HS-27A (cell line): Measurements from ENCODE around the gene MCCC2.
"Not testable (repeated sequence)": the region's sequence is repeated elsewhere in the genome, so short reads cannot be mapped to it uniquely, and the experiment has no call there.

Experiments used
- DNase-seq: peaks from one replicate; pipeline ENCODE4 v3.0.0-alpha.2; 2012; ENCODE audit warnings: low read depth, missing footprints

The MCCC2 gene

GRCh38 chr5:71662381-71662780, 75.2 kb downstream of the MCCC2 start:
- no peak for DNase-seq

GRCh38 chr5:71663191-71663969, 76.2 kb downstream of the MCCC2 start:
- no peak for DNase-seq

- not testable (repeated sequence) for DNase-seq
Observed at GRCh38 chr5:71664615-71665014, 77.5 kb downstream of the MCCC2 start.

- no peak for DNase-seq
Observed at GRCh38 chr5:71666321-71666720, 79.2 kb downstream of the MCCC2 start.

GRCh38 chr5:71677977-71678376, 90.8 kb downstream of the MCCC2 start:
- DNase-seq, result no peak

- DNase-seq, result no peak
Observed at GRCh38 chr5:71679714-71680113, 92.6 kb downstream of the MCCC2 start.

- DNase-seq, result no peak
Observed at GRCh38 chr5:71680510-71680909, 93.4 kb downstream of the MCCC2 start.

GRCh38 chr5:71681296-71681695, 94.2 kb downstream of the MCCC2 start:
- DNase-seq, result no peak

GRCh38 chr5:71684309-71684708, 97.2 kb downstream of the MCCC2 start:
- DNase-seq, result no peak

GRCh38 chr5:71693828-71694427, 106.8 kb downstream of the MCCC2 start:
- no peak for DNase-seq

- DNase-seq, result no peak
Observed at GRCh38 chr5:71695071-71695470, 107.9 kb downstream of the MCCC2 start.

- no peak for DNase-seq
Observed at GRCh38 chr5:71695595-71695994, 108.5 kb downstream of the MCCC2 start.

- DNase-seq, result no peak
Observed at GRCh38 chr5:71697967-71698366, 110.8 kb downstream of the MCCC2 start.

- no peak for DNase-seq
Observed at GRCh38 chr5:71699233-71699632, 112.1 kb downstream of the MCCC2 start.

- DNase-seq, result no peak
Observed at GRCh38 chr5:71699751-71700150, 112.6 kb downstream of the MCCC2 start.

- DNase-seq, result no peak
Observed at GRCh38 chr5:71700803-71701202, 113.7 kb downstream of the MCCC2 start.

GRCh38 chr5:71701407-71701806, 114.3 kb downstream of the MCCC2 start:
- DNase-seq, result no peak

GRCh38 chr5:71703941-71704340, 116.8 kb downstream of the MCCC2 start:
- no peak for DNase-seq

- DNase-seq, result no peak
Observed at GRCh38 chr5:71705421-71705820, 118.3 kb downstream of the MCCC2 start.

- DNase-seq, result no peak
Observed at GRCh38 chr5:71706906-71707305, 119.8 kb downstream of the MCCC2 start.
